HepG2 (cell line): ENCODE data around the gene SAPCD2. TPM values are rescaled to one million over a fixed set of nuclear protein-coding genes. Genes with fewer than 3 reads are reported as not detected.

Experiments used
- AKAP8 ChIP-seq: sonication (generic); formaldehyde crosslinking; IDR thresholded peaks from 2 replicates; pipeline ENCODE4 v1.5.1; 2020; ENCODE audit warnings: mild to moderate bottlenecking, missing genetic modification reagents
- ASH2L ChIP-seq: fragments of 300-600, 200-600 bp; sonication (generic); IDR thresholded peaks from 2 replicates; pipeline ENCODE4 v1.7.0; 2017; ENCODE audit warnings: low read depth, mild to moderate bottlenecking, moderate library complexity, mixed read lengths, low read length; ENCODE audit not compliant: insufficient read length
- ATF7-NPFF ChIP-seq: sonication (generic); formaldehyde crosslinking; IDR thresholded peaks from 2 replicates; pipeline ENCODE4 v1.8.1; 2023; ENCODE audit warnings: mild to moderate bottlenecking, low read depth, missing genetic modification reagents, moderate library complexity
- FOXA1 ChIP-seq, 2 experiments: fragments of 450-650 bp in 1 of 2; sonication (generic) in 1 of 2; formaldehyde crosslinking in 1 of 2; IDR thresholded peaks; 2 replicates each; pipeline versions ENCODE4 v1.4.0 to v1.6.1; 2016 to 2020; ENCODE audit warnings: missing genetic modification reagents in 1 of 2
- FOXP4 ChIP-seq: sonication (generic); formaldehyde crosslinking; IDR thresholded peaks from 2 replicates; pipeline ENCODE4 v1.4.0; 2020; ENCODE audit warnings: missing genetic modification reagents
- GMEB1 ChIP-seq: sonication (generic); formaldehyde crosslinking; IDR thresholded peaks from 2 replicates; pipeline ENCODE4 v1.5.1; 2020; ENCODE audit warnings: missing genetic modification reagents, mild to moderate bottlenecking, borderline replicate concordance
- GMEB2 ChIP-seq: IDR thresholded peaks from 2 replicates; pipeline ENCODE4 v1.6.1; 2016; ENCODE audit warnings: missing biosample characterization, missing genetic modification reagents, low read depth
- HIVEP1 ChIP-seq: sonication (generic); formaldehyde crosslinking; IDR thresholded peaks from 2 replicates; pipeline ENCODE4 v1.4.0; 2020; ENCODE audit warnings: mild to moderate bottlenecking, missing genetic modification reagents
- HNRNPL ChIP-seq: fragments of 200-400 bp; formaldehyde crosslinking; IDR thresholded peaks from 2 replicates; pipeline ENCODE4 v1.6.1; 2017; ENCODE audit warnings: mild to moderate bottlenecking, low read depth, low read length
- MED1 ChIP-seq: sonication (generic); formaldehyde crosslinking; IDR thresholded peaks from 2 replicates; pipeline ENCODE4 v1.4.0; 2020; ENCODE audit warnings: missing genetic modification reagents
- MYC ChIP-seq: sonication (generic); formaldehyde crosslinking; IDR thresholded peaks from 2 replicates; pipeline ENCODE4 v1.9.0; 2021; ENCODE audit warnings: missing genetic modification reagents, borderline replicate concordance
- NR2F6 ChIP-seq, 2 experiments: IDR thresholded peaks; 2 replicates each; pipeline ENCODE4 v1.6.1; 2016; ENCODE audit warnings: antibody characterized with exemption in 1 of 2, mild to moderate bottlenecking in 1 of 2
- PITX1 ChIP-seq: sonication (generic); formaldehyde crosslinking; IDR thresholded peaks from 2 replicates; pipeline ENCODE4 v1.5.1; 2020; ENCODE audit warnings: mild to moderate bottlenecking, missing genetic modification reagents
- POLR2G ChIP-seq: fragments of 200-400 bp; formaldehyde crosslinking; IDR thresholded peaks from 2 replicates; pipeline ENCODE4 v1.6.1; 2018; ENCODE audit warnings: mild to moderate bottlenecking, low read depth, low read length, moderate library complexity
- RXRB ChIP-seq: IDR thresholded peaks from 2 replicates; pipeline ENCODE4 v1.6.1; 2016; ENCODE audit warnings: borderline replicate concordance, missing genetic modification reagents, missing compliant biosample characterization
- SP5 ChIP-seq: IDR thresholded peaks from 2 replicates; pipeline ENCODE4 v1.6.1; 2016; ENCODE audit warnings: low read depth, borderline replicate concordance
- TAF1 ChIP-seq: sonication (generic); formaldehyde crosslinking; IDR thresholded peaks from 2 replicates; pipeline ENCODE4 v1.4.0; 2020; ENCODE audit warnings: missing genetic modification reagents
- ZNF776 ChIP-seq: sonication (generic); formaldehyde crosslinking; IDR thresholded peaks from 2 replicates; pipeline ENCODE4 v1.4.0; 2020; ENCODE audit warnings: mild to moderate bottlenecking, missing genetic modification reagents
- polyA plus RNA-seq, 8 experiments: library from polyadenylated mRNA; depleted of rRNA in 3 of 8; stranded (reverse) in 7 of 8; unstranded in 1 of 8; fragments of >200 nt; fragmentation: Illumina TruSeq in 4 of 8; extraction: Trizol in 4 of 8; gene quantifications; 2 replicates each; pipeline versions ENCODE4 v1.2.1 to v1.2.3, GENCODE V29; 2011 to 2016; ENCODE audit warnings: low read depth in 4 of 8, missing spikeins in 1 of 8, mixed read lengths in 1 of 8; ENCODE audit not compliant: insufficient read depth in 1 of 8
- total RNA-seq, 5 experiments: library from RNA; depleted of rRNA; stranded (reverse); fragments of >200 nt; fragmentation: Illumina TruSeq; extraction: Trizol; gene quantifications; 2 replicates each; pipeline ENCODE4 v1.2.3, GENCODE V29; 2016; ENCODE audit warnings: low read depth in 1 of 5
- TF ChIP-seq, protein P1 (sequence below): sonication (generic); formaldehyde crosslinking; IDR thresholded peaks from 2 replicates; pipeline ENCODE4 v1.9.0; 2022; ENCODE audit warnings: low read depth, missing genetic modification reagents
- TF ChIP-seq, protein P2 (sequence below): IDR thresholded peaks from 2 replicates; pipeline ENCODE4 v1.6.1; 2016; ENCODE audit warnings: low read depth, control low read depth

SAPCD2 gene
- total and polyA plus RNA-seq, 2 of the 13 experiments (the other 11 are each of a cell fraction or from before 2014, with no cell fraction given) = 21.9 to 42.8 TPM

- TF ChIP-seq TAF1 (no peak), POLR2G (0 out of 2 replicates have a peak, but pooled peaks have one; percentile 27), ASH2L (no peak), MED1 (CRISPR knock-in tag) (0 out of 2 replicates have a peak, but pooled peaks have one; percentile 24), HIVEP1 (CRISPR knock-in tag) (no peak), HNRNPL (no peak), GMEB2 (CRISPR knock-in tag) (no peak), FOXP4 (CRISPR knock-in tag) (peak; percentile 64; the same call in 1 of the 2 replicates), RXRB (peak; percentile 35; the same call in 1 of the 2 replicates), FOXA1 (IDR thresholded peaks at IDR 0.05) (no peak), FOXA1 (CRISPR knock-in tag; IDR thresholded peaks at IDR 0.05) (peak; percentile 78), AKAP8 (CRISPR knock-in tag) (peak; percentile 72; the same call in 1 of the 2 replicates), PITX1 (CRISPR knock-in tag) (no peak), ZNF776 (0 out of 2 replicates have a peak, but pooled peaks have one; percentile 23), SP5 (CRISPR knock-in tag) (peak; percentile 39; the same call in 1 of the 2 replicates), ATF7-NPFF (CRISPR knock-in tag) (peak; percentile 24; the same call in 1 of the 2 replicates), NR2F6 (IDR thresholded peaks at IDR 0.05) (no peak), NR2F6 (CRISPR knock-in tag; IDR thresholded peaks at IDR 0.05) (0 out of 2 replicates have a peak, but pooled peaks have one; percentile 13), MYC (CRISPR knock-in tag) (peak; percentile 46; the same call in 1 of the 2 replicates), GMEB1 (no peak)
- TF ChIP-seq, protein P1, sequence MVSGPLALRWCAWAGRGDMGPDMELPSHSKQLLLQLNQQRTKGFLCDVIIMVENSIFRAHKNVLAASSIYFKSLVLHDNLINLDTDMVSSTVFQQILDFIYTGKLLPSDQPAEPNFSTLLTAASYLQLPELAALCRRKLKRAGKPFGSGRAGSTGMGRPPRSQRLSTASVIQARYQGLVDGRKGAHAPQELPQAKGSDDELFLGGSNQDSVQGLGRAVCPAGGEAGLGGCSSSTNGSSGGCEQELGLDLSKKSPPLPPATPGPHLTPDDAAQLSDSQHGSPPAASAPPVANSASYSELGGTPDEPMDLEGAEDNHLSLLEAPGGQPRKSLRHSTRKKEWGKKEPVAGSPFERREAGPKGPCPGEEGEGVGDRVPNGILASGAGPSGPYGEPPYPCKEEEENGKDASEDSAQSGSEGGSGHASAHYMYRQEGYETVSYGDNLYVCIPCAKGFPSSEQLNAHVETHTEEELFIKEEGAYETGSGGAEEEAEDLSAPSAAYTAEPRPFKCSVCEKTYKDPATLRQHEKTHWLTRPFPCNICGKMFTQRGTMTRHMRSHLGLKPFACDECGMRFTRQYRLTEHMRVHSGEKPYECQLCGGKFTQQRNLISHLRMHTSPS (CRISPR knock-in tag) = no peak
- TF ChIP-seq, protein P2, sequence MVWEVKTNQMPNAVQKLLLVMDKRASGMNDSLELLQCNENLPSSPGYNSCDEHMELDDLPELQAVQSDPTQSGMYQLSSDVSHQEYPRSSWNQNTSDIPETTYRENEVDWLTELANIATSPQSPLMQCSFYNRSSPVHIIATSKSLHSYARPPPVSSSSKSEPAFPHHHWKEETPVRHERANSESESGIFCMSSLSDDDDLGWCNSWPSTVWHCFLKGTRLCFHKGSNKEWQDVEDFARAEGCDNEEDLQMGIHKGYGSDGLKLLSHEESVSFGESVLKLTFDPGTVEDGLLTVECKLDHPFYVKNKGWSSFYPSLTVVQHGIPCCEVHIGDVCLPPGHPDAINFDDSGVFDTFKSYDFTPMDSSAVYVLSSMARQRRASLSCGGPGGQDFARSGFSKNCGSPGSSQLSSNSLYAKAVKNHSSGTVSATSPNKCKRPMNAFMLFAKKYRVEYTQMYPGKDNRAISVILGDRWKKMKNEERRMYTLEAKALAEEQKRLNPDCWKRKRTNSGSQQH (CRISPR knock-in tag) = no peak
Observed at GRCh38 chr9:137056739-137057415, 13.5 kb downstream of the SAPCD2 start (continued).
